ENCODE measurements around the gene LENG8. TPM values are rescaled to one million over a fixed set of nuclear protein-coding genes. Genes with fewer than 3 reads are reported as not detected.

LENG8 gene
- total and polyA plus RNA-seq, 2 of the 13 experiments (the other 11 are each of a cell fraction or from before 2014, with no cell fraction given), result 14.3 to 41.9 TPM

GRCh38 chr19:54464630-54465425, 15.8 kb downstream of the LENG8 start (continued):
- 0 out of 2 replicates have a peak, but pooled peaks have one; percentile 36 for TF ChIP-seq ZNF503 (CRISPR knock-in tag; IDR thresholded peaks at IDR 0.05)
- peak; percentile 53; the same call in 1 of the 2 replicates for TF ChIP-seq TBX2 (CRISPR knock-in tag; IDR thresholded peaks at IDR 0.05; ENCODE audit: borderline replicate concordance)
- TF ChIP-seq ATF7-NPFF (CRISPR knock-in tag; IDR thresholded peaks at IDR 0.05; ENCODE audit: low read depth), result peak; percentile 37; the same call in 1 of the 2 replicates
- TF ChIP-seq ATRX (CRISPR knock-in tag; IDR thresholded peaks at IDR 0.05; ENCODE audit: borderline replicate concordance), result no peak
- peak; percentile 47; the same call in 1 of the 2 replicates for TF ChIP-seq PATZ1 (CRISPR knock-in tag; IDR thresholded peaks at IDR 0.05)
- TF ChIP-seq ZNF629 (CRISPR knock-in tag; conservative IDR thresholded peaks at IDR 0.05), result 0 out of 2 replicates have a peak, but pooled peaks have one; percentile 6
- TF ChIP-seq, protein P1, sequence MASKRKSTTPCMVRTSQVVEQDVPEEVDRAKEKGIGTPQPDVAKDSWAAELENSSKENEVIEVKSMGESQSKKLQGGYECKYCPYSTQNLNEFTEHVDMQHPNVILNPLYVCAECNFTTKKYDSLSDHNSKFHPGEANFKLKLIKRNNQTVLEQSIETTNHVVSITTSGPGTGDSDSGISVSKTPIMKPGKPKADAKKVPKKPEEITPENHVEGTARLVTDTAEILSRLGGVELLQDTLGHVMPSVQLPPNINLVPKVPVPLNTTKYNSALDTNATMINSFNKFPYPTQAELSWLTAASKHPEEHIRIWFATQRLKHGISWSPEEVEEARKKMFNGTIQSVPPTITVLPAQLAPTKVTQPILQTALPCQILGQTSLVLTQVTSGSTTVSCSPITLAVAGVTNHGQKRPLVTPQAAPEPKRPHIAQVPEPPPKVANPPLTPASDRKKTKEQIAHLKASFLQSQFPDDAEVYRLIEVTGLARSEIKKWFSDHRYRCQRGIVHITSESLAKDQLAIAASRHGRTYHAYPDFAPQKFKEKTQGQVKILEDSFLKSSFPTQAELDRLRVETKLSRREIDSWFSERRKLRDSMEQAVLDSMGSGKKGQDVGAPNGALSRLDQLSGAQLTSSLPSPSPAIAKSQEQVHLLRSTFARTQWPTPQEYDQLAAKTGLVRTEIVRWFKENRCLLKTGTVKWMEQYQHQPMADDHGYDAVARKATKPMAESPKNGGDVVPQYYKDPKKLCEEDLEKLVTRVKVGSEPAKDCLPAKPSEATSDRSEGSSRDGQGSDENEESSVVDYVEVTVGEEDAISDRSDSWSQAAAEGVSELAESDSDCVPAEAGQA (IDR thresholded peaks at IDR 0.05; ENCODE audit: low read depth), result 0 out of 2 replicates have a peak, but pooled peaks have one; percentile 29
- TF ChIP-seq, protein P1 (CRISPR knock-in tag; IDR thresholded peaks at IDR 0.05; ENCODE audit: borderline replicate concordance), result peak; percentile 74; the same call in 1 of the 2 replicates
- peak; percentile 75 for TF ChIP-seq POLR2AphosphoS5 (IDR thresholded peaks at IDR 0.05; ENCODE audit: low read depth, low read length)
- TF ChIP-seq, protein P2, sequence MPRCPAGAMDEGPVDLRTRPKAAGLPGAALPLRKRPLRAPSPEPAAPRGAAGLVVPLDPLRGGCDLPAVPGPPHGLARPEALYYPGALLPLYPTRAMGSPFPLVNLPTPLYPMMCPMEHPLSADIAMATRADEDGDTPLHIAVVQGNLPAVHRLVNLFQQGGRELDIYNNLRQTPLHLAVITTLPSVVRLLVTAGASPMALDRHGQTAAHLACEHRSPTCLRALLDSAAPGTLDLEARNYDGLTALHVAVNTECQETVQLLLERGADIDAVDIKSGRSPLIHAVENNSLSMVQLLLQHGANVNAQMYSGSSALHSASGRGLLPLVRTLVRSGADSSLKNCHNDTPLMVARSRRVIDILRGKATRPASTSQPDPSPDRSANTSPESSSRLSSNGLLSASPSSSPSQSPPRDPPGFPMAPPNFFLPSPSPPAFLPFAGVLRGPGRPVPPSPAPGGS (CRISPR knock-in tag; IDR thresholded peaks at IDR 0.05), result no peak
- TF ChIP-seq ZNF17 (CRISPR knock-in tag; IDR thresholded peaks at IDR 0.05), result no peak
- TF ChIP-seq ZFP90 (CRISPR knock-in tag; IDR thresholded peaks at IDR 0.05; ENCODE audit: borderline replicate concordance), result 0 out of 2 replicates have a peak, but pooled peaks have one; percentile 55
- peak; percentile 69; the same call in 1 of the 2 replicates for TF ChIP-seq GMEB1 (CRISPR knock-in tag; IDR thresholded peaks at IDR 0.05; ENCODE audit: borderline replicate concordance)
- TF ChIP-seq ZNF777 (CRISPR knock-in tag; IDR thresholded peaks at IDR 0.05), result peak; percentile 43; the same call in 1 of the 2 replicates

All from HepG2 (cell line).